ENCODE measurements around the gene ABCG2.

ABCG2 gene

DNA sequence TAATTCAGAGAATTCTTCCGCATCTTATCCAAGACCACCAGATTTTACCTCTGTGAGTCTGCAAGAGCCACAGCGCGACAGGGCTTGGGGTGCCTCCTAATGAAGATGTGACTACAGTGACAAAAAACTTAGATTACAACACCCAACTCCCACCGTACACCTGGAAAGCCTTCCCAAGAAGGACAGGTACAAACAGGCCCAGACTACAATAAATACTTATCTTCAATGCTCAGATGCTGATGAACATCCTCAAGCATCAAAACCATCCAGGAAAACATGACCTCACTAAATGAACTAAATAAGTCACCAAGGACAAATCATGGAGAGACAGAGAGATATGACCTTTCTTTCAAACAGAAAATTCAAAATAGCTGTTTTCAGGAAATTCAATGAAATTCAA, 20.8 kb upstream of the ABCG2 start:
- Histone ChIP-seq H3K9ac (ENCODE audit: low read depth, low read length, poor library complexity, severe bottlenecking) (no peak overlapping the region), H2AFZ (ENCODE audit: low read length) (no peak overlapping the region), H4K20me1 (ENCODE audit: insufficient read depth, low read length, poor library complexity, severe bottlenecking) (no peaks in the 10 kb centered on the region), H3K79me2 (ENCODE audit: insufficient read depth, low read length) (no peaks in the 10 kb centered on the region), H3K4me3 (ENCODE audit: low read length, poor library complexity, severe bottlenecking) (no peak overlapping the region), H3K9me2 (replicated peaks; ENCODE audit: low read depth, low read length) (no peaks in the 10 kb centered on the region), H3K9me3 (ENCODE audit: insufficient read depth, low read depth, low read length) (no peaks in the 10 kb centered on the region), H3F3A (ENCODE audit: low read depth) (no peaks in the 10 kb centered on the region), H3K4me2 (ENCODE audit: low read depth, low read length, poor library complexity, severe bottlenecking) (no peak overlapping the region), H3K27me3 (ENCODE audit: insufficient read depth, low read length, poor library complexity, severe bottlenecking) (no peaks in the 10 kb centered on the region), H3K36me3 (ENCODE audit: insufficient read depth, low read length) (no peaks in the 10 kb centered on the region), H3K4me1 (ENCODE audit: insufficient read depth, low read length, poor library complexity, severe bottlenecking) (peaks cover 11% of the 10 kb centered on the region)
- TF ChIP-seq EZH2phosphoT487 (IDR thresholded peaks at IDR 0.05; ENCODE audit: borderline replicate concordance) = no peak
- TF ChIP-seq, protein P1, sequence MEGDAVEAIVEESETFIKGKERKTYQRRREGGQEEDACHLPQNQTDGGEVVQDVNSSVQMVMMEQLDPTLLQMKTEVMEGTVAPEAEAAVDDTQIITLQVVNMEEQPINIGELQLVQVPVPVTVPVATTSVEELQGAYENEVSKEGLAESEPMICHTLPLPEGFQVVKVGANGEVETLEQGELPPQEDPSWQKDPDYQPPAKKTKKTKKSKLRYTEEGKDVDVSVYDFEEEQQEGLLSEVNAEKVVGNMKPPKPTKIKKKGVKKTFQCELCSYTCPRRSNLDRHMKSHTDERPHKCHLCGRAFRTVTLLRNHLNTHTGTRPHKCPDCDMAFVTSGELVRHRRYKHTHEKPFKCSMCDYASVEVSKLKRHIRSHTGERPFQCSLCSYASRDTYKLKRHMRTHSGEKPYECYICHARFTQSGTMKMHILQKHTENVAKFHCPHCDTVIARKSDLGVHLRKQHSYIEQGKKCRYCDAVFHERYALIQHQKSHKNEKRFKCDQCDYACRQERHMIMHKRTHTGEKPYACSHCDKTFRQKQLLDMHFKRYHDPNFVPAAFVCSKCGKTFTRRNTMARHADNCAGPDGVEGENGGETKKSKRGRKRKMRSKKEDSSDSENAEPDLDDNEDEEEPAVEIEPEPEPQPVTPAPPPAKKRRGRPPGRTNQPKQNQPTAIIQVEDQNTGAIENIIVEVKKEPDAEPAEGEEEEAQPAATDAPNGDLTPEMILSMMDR (conservative IDR thresholded peaks at IDR 0.05; ENCODE audit: low read length) = no peak

DNA sequence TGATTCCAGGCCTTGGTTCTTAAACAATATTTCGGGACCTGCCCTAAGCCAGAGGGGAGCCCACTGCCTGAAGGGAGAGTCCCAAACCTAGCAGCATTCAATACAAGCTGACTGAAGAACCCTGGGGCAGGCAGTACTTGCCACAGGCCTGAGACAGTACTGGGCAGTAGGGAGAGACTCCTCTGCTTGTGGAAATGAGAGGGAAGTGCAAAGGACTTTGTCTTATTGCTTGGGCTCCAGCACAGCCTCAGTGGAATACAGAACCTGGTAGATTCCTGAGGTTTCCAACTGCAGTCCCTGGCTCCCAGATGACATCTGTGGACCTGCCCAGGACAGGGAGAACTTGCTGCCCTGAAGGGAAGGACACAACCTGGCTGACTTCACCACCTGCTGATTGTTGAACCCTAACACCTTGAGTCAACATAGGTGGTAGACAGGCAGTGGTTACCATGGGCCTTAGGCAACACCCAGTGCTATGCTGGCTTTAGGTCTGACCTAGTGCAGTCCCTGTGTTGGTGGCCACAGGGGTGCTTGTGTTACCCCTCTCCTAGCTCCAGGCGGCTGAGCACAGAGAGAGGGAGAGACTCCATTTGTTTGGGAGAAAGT, 20.3 kb upstream of the ABCG2 start:
- H3K4me1 ChIP-seq (ENCODE audit: insufficient read depth, low read length, poor library complexity, severe bottlenecking) = peaks cover 11% of the 10 kb centered on the region
- H4K20me1 ChIP-seq (ENCODE audit: insufficient read depth, low read length, poor library complexity, severe bottlenecking) = no peaks in the 10 kb centered on the region
- H3K9ac ChIP-seq (ENCODE audit: low read depth, low read length, poor library complexity, severe bottlenecking) = no peak overlapping the region
- TF ChIP-seq EZH2phosphoT487 (IDR thresholded peaks at IDR 0.05; ENCODE audit: borderline replicate concordance) = no peak
- TF ChIP-seq, protein P1 (conservative IDR thresholded peaks at IDR 0.05; ENCODE audit: low read length) = no peak
- no peaks in the 10 kb centered on the region for H3F3A ChIP-seq (ENCODE audit: low read depth)
- H3K36me3 ChIP-seq (ENCODE audit: insufficient read depth, low read length) = no peaks in the 10 kb centered on the region
- no peaks in the 10 kb centered on the region for H3K9me2 ChIP-seq (replicated peaks; ENCODE audit: low read depth, low read length)
- peak overlapping the region; percentile 48; the same call in 1 of the 2 replicates for H2AFZ ChIP-seq (ENCODE audit: low read length)
- no peak overlapping the region for H3K4me2 ChIP-seq (ENCODE audit: low read depth, low read length, poor library complexity, severe bottlenecking)
- H3K27me3 ChIP-seq (ENCODE audit: insufficient read depth, low read length, poor library complexity, severe bottlenecking) = no peaks in the 10 kb centered on the region
- no peaks in the 10 kb centered on the region for H3K9me3 ChIP-seq (ENCODE audit: insufficient read depth, low read depth, low read length)
- no peak overlapping the region for H3K4me3 ChIP-seq (ENCODE audit: low read length, poor library complexity, severe bottlenecking)
- no peaks in the 10 kb centered on the region for H3K79me2 ChIP-seq (ENCODE audit: insufficient read depth, low read length)

DNA sequence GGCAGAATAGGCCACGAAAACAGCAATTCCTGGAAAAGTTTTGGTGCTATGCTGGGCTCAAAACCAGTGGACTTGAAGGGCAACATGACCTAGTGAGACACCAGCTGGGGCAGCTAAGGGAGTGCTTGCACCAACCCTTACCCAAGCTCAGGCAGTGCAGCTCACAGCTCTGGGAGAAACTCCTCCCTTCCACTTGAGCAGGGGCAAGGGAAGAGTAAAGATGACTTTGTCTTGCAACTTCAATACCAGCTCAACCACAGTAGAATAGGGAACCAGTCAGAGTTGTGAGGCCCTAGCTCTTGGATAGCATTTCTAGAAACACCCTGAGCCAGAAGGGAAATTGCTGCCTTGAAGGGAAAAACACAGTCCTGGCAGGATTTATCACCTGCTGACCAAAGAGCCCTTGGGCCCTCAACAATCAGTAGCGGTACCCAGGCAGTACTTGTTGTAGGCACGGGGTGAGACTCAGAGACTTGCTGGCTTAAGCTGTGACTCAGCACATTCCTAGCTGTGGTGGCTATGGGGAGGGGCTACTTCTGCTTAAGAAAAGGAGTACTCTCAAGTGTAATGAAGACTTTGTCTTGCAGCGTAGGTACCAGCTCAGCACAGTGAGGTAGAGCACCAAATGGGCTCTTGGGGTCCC, 19.7 kb upstream of the ABCG2 start:
- no peak overlapping the region for H3K4me2 ChIP-seq (ENCODE audit: low read depth, low read length, poor library complexity, severe bottlenecking)
- no peaks in the 10 kb centered on the region for H3K27me3 ChIP-seq (ENCODE audit: insufficient read depth, low read length, poor library complexity, severe bottlenecking)
- no peaks in the 10 kb centered on the region for H3K9me2 ChIP-seq (replicated peaks; ENCODE audit: low read depth, low read length)
- H3K4me3 ChIP-seq (ENCODE audit: low read length, poor library complexity, severe bottlenecking) = no peak overlapping the region
- H4K20me1 ChIP-seq (ENCODE audit: insufficient read depth, low read length, poor library complexity, severe bottlenecking) = no peaks in the 10 kb centered on the region
- H3K9me3 ChIP-seq (ENCODE audit: insufficient read depth, low read depth, low read length) = no peaks in the 10 kb centered on the region
- no peaks in the 10 kb centered on the region for H3K36me3 ChIP-seq (ENCODE audit: insufficient read depth, low read length)
- H3K9ac ChIP-seq (ENCODE audit: low read depth, low read length, poor library complexity, severe bottlenecking) = no peak overlapping the region
- no peaks in the 10 kb centered on the region for H3F3A ChIP-seq (ENCODE audit: low read depth)
- H3K4me1 ChIP-seq (ENCODE audit: insufficient read depth, low read length, poor library complexity, severe bottlenecking) = peaks cover 11% of the 10 kb centered on the region
- H3K79me2 ChIP-seq (ENCODE audit: insufficient read depth, low read length) = no peaks in the 10 kb centered on the region
- H2AFZ ChIP-seq (ENCODE audit: low read length) = peak overlapping the region; percentile 48
- TF ChIP-seq EZH2phosphoT487 (IDR thresholded peaks at IDR 0.05; ENCODE audit: borderline replicate concordance) = no peak

Data from Loucy (cell line).